Nephron progenitor cell (in vitro differentiated cells): Measurements from ENCODE around the gene GDF10.
A peak's percentile ranks its signal among the peaks of the same experiment; 100 is the strongest.

ENCODE experiments used
- DNase-seq: peaks from one replicate; pipeline ENCODE4 v3.0.0; 2021
- H3K27ac Mint-ChIP-seq: 2 replicates; pipeline ENCODE4 v1.8.0; 2021; ENCODE audit warnings: mild to moderate bottlenecking, moderate library complexity, mixed read lengths
- H3K27me3 Mint-ChIP-seq: 2 replicates; pipeline ENCODE4 v1.8.0; 2021; ENCODE audit warnings: mild to moderate bottlenecking, low read depth, mixed read lengths; ENCODE audit not compliant: poor library complexity
- H3K36me3 Mint-ChIP-seq: 2 replicates; pipeline ENCODE4 v1.8.0; 2021; ENCODE audit warnings: low read depth, mixed read lengths
- H3K4me1 Mint-ChIP-seq: 2 replicates; pipeline ENCODE4 v1.8.0; 2021; ENCODE audit warnings: mixed read lengths
- H3K4me3 Mint-ChIP-seq: 2 replicates; pipeline ENCODE4 v1.8.0; 2021; ENCODE audit warnings: mild to moderate bottlenecking, moderate library complexity, mixed read lengths
- H3K9me3 Mint-ChIP-seq: 2 replicates; pipeline ENCODE4 v1.8.0; 2021; ENCODE audit warnings: mild to moderate bottlenecking, moderate library complexity, mixed read lengths
- TF ChIP-seq, protein P1 (sequence below): fragments of 200-600 bp; sonication (generic); IDR thresholded peaks from 2 replicates; pipeline ENCODE4 v1.5.0; 2021; ENCODE audit warnings: antibody characterized with exemption

Gene GDF10, protein sequence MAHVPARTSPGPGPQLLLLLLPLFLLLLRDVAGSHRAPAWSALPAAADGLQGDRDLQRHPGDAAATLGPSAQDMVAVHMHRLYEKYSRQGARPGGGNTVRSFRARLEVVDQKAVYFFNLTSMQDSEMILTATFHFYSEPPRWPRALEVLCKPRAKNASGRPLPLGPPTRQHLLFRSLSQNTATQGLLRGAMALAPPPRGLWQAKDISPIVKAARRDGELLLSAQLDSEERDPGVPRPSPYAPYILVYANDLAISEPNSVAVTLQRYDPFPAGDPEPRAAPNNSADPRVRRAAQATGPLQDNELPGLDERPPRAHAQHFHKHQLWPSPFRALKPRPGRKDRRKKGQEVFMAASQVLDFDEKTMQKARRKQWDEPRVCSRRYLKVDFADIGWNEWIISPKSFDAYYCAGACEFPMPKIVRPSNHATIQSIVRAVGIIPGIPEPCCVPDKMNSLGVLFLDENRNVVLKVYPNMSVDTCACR

DNA sequence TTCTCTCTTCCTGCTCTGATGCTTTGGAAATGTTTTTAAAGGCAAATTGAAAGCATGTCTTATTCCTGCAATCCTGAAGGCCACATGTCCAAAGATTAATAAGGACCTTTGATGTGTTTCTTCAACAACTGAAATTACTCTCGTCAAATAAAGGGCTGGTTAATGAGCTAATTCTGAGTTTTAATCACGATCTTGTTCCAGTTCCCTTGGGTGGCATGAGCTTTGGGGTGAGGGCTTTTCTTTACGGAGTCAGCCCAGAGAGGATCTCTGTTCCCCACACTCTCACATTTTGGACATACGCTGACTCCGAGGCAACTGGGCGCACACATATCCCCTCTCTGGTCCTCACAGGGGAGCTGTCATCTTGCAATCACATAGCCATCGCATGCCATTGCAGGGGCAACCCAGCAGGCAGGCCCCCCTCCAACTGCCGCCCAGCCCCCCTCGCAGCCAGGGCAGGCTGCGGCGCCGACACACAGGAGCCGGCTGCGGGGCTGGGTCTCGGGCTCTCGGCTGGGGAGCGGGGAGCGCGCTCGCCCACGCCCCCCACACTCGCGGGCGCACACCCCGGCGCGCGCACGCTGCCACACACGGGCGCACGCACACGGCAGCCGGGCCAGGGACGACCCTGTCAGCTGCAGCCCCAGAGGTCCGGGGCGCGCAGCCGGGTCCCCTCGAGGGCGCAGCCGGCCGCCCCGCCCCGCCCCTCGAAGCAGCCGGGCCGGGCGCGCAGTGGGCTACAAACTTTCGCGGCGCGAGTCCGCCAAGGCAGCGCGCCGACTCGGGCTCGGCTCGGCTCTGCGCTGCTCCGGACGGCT, at the start of gene GDF10:
Gene GDF10 (plus strand): TSS at position 587 of the 818 bp plus-strand sequence. CDS start 455 bp downstream, outside the sequence.
- peaks cover 42% of the 10 kb centered on the region for H3K4me1 Mint-ChIP-seq
- no peaks in the 10 kb centered on the region for H3K36me3 Mint-ChIP-seq
- H3K27ac Mint-ChIP-seq: no peak within 1 kb of the TSS
- H3K27me3 Mint-ChIP-seq: peaks cover 83% of the 10 kb centered on the region
- DNase-seq: peak; percentile 71
- H3K9me3 Mint-ChIP-seq: no peaks in the 10 kb centered on the region
- TF ChIP-seq, protein P1, sequence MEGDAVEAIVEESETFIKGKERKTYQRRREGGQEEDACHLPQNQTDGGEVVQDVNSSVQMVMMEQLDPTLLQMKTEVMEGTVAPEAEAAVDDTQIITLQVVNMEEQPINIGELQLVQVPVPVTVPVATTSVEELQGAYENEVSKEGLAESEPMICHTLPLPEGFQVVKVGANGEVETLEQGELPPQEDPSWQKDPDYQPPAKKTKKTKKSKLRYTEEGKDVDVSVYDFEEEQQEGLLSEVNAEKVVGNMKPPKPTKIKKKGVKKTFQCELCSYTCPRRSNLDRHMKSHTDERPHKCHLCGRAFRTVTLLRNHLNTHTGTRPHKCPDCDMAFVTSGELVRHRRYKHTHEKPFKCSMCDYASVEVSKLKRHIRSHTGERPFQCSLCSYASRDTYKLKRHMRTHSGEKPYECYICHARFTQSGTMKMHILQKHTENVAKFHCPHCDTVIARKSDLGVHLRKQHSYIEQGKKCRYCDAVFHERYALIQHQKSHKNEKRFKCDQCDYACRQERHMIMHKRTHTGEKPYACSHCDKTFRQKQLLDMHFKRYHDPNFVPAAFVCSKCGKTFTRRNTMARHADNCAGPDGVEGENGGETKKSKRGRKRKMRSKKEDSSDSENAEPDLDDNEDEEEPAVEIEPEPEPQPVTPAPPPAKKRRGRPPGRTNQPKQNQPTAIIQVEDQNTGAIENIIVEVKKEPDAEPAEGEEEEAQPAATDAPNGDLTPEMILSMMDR: no peak
- H3K4me3 Mint-ChIP-seq: peak within 1 kb of the TSS; percentile 83

DNA sequence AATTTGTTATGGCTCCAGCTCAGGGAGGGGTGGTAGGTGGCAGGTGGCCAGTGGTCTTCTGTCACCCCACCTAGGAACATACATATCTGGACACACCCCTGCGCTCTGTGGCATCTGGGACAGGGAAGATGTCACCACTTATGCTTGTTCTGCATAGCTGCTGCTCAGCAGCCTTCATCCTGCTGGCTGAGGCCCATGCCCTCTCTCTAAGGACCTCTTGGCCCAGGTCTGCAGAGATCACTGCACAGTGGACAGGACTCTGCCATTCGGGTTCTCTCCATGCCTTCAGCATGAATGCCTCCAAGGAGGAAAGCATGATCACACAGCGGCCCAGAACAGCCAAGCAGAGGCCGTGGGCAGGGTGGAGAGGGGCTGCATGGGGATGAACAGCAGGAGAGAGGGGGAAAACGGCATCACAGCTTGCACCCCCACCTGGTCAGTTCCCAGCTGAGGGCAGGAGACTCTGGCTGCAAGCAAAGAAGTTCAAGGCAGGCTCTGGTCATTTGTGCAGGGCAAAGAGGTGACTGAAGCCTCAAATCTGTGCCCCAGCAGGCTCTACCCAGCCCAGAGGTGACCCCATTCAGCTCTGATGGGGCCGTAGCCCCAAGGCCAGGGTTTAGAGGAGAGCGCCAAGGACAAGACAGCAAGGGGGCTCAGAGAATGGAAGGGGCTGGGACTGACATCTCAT, 47.8 kb upstream of the GDF10 start:
- TF ChIP-seq, protein P1: no peak
- Mint-ChIP-seq H3K27me3 (peaks cover 6% of the 10 kb centered on the region), H3K36me3 (no peaks in the 10 kb centered on the region), H3K4me3 (no peak overlapping the region), H3K27ac (no peak overlapping the region), H3K4me1 (peaks cover 34% of the 10 kb centered on the region), H3K9me3 (no peaks in the 10 kb centered on the region)
- DNase-seq: no peak

DNA sequence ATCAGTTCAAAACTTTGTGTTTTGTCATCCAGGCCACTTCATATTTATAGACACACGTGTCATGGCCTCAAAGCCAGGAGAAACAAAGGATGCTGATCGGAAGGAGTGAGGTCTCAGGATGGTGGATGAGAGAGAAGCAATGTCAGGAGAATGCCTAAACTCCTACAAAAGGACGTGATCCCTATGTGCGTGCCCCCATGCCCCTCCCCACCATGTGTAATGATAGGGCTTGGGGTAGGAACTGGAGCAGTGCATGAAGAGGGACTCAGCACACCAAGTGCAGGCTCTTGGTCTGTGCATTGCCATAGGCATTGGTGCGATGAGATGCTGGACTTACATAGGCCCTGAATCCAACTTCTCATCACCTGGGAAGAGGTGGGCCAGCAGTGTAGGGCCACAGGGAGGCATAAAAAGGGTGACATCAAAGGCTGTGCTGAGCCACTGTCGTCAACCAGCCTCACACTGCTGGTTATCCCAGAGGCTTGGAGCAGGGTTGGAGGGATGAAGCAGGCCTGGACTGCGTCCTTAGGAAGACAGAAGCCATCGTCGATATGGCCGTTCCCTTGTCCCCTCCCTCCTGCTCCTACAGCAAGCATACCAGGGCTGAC, 46.9 kb upstream of the GDF10 start:
- no peak for DNase-seq
- Mint-ChIP-seq H3K9me3 (peaks cover 3% of the 10 kb centered on the region), H3K27me3 (peaks cover 6% of the 10 kb centered on the region), H3K36me3 (no peaks in the 10 kb centered on the region), H3K4me1 (peaks cover 34% of the 10 kb centered on the region), H3K27ac (no peak overlapping the region), H3K4me3 (no peak overlapping the region)
- TF ChIP-seq, protein P1: no peak

DNA sequence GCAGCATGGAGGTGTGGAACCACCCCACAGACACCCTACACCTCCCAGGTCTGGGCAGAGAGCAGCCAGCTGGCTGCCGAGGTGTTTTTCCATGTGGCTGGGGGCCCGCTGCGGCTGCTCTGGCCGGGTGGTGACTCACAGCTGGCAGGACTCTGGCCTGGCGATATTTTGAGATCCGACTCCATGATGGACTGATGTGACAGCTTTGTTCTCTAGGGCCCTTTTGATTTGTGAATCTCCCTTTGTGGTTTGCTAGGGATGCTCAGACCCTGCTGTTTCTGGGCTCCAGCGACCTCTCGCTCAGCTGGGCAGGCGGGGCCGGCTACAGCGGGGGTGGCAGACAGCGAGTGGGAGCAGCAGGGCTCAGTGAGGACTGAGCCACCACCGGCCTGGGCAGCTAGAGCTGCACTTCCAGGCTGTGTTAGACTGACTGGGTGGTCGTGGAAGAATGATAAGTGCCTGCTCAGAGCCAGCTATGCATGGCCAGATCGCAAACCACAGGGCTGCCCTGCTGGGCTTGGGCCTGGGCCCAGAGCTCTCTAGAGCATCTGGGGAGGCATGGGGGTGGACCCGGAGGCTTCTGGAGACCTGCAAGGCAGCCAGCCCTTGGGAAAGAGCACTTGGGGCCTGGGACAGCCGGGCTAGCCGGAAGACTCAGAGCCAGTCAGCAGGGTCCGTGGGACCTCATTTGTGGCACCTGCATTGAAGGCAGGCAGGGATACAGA, 46.2 kb upstream of the GDF10 start:
- Mint-ChIP-seq H3K4me3 (no peak overlapping the region), H3K36me3 (no peaks in the 10 kb centered on the region), H3K27ac (peak overlapping the region; percentile 84), H3K27me3 (peaks cover 6% of the 10 kb centered on the region), H3K9me3 (peaks cover 3% of the 10 kb centered on the region), H3K4me1 (peaks cover 34% of the 10 kb centered on the region)
- TF ChIP-seq, protein P1: no peak
- DNase-seq: no peak

DNA sequence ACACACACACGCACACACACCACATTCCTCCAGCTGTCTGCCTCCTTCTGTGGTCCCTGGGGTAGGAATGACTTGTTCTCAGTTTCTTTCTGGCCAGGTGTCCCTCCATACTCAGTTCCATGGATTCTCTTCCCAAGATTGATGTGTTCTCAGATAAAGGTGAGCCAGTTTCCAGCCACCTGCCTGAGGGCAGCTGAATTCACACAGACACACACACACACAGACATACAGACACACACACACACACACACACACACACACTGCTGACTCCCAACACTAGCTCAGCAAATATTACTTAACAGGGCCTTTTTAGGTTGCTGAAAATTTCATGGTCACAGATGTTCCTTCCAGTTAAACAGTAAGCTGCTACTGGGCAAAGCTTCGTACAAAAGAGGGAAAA, 45.4 kb upstream of the GDF10 start:
- DNase-seq: no peak
- Mint-ChIP-seq H3K9me3 (peaks cover 3% of the 10 kb centered on the region), H3K27ac (peak overlapping the region; percentile 3), H3K36me3 (no peaks in the 10 kb centered on the region), H3K27me3 (no peaks in the 10 kb centered on the region), H3K4me1 (peaks cover 39% of the 10 kb centered on the region), H3K4me3 (no peak overlapping the region)
- TF ChIP-seq, protein P1: no peak
